Peyer's patch (tissue), 4 donors: ENCODE results near the gene RGS3.

Experiments
- POLR2A ChIP-seq, 2 donors: fragments of 450-650 bp; IDR thresholded peaks; one replicate each; pipeline ENCODE4 v1.5.1; 2017; ENCODE audit warnings: antibody characterized with exemption in 2 of 2, mild to moderate bottlenecking in 2 of 2, moderate library complexity in 2 of 2
- TF ChIP-seq, protein P1 (sequence below), 6 experiments: fragments of 450-650 bp in 4 of 6; fragments of 200-600 bp in 2 of 6; sonication (generic) in 1 of 6; IDR thresholded peaks; one replicate each; pipeline ENCODE4 v1.5.1; 2017 to 2019; ENCODE audit warnings: antibody characterized with exemption in 6 of 6, mild to moderate bottlenecking in 3 of 6, moderate library complexity in 1 of 6

DNA sequence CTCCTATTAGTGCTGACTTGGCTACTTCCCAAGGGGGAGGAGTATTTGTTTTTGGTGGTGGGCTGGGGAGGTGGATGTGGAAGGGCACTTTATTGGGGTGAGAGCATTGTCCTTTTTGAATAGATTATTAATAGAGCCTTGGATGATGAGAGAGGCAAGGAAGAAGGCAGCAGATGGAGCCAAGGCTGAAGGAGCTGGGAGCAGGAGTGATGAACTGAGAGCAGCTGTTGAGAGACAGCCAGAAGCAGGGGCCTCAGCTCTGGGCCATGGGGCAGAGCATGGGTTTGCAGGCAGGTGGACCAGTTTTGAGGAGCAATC is 29.6 kb downstream of the RGS3 start:
- TF ChIP-seq, protein P1, sequence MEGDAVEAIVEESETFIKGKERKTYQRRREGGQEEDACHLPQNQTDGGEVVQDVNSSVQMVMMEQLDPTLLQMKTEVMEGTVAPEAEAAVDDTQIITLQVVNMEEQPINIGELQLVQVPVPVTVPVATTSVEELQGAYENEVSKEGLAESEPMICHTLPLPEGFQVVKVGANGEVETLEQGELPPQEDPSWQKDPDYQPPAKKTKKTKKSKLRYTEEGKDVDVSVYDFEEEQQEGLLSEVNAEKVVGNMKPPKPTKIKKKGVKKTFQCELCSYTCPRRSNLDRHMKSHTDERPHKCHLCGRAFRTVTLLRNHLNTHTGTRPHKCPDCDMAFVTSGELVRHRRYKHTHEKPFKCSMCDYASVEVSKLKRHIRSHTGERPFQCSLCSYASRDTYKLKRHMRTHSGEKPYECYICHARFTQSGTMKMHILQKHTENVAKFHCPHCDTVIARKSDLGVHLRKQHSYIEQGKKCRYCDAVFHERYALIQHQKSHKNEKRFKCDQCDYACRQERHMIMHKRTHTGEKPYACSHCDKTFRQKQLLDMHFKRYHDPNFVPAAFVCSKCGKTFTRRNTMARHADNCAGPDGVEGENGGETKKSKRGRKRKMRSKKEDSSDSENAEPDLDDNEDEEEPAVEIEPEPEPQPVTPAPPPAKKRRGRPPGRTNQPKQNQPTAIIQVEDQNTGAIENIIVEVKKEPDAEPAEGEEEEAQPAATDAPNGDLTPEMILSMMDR (IDR thresholded peaks at IDR 0.05) = no peak
- no peak for TF ChIP-seq POLR2A (IDR thresholded peaks at IDR 0.05)
